Measurements from ENCODE around the gene GPX4. TPM values are rescaled to one million over a fixed set of nuclear protein-coding genes. Genes with fewer than 3 reads are reported as not detected.

GPX4 gene
- total and polyA plus RNA-seq, 9 of the 15 experiments (the other 6 are each of a cell fraction or from before 2014, with no cell fraction given), result 61.4 to 661 (median 349) TPM

- no peak overlapping the region for H3K4me2 ChIP-seq (ENCODE audit: insufficient read depth, low read length)
- intact Hi-C loops (cut with micrococcal nuclease), result no loop called here
- H3K36me3 ChIP-seq (ENCODE audit: control insufficient read depth, insufficient read depth, low read length), result peaks cover 7% of the 10 kb centered on the region; the same call in 1 of the 3 replicates
- peak overlapping the region in 1 of 2 experiments; percentile 43; a peak in 1 of 4 replicates for H3K9ac ChIP-seq (ENCODE audit: insufficient read depth in 1 of 2, low read depth in 2 of 2, low read length in 2 of 2)
- H4K20me1 ChIP-seq (replicated peaks; ENCODE audit: control insufficient read depth, insufficient read depth, low read length), result no peaks in the 10 kb centered on the region; the same call in 1 of the 2 replicates
- no TSS peak for BruUV-seq (replicated peaks)
- WGBS (ENCODE audit: insufficient coverage, low coverage, missing lambda C conversion rate), result 80% methylated on average over 14 of the region's 25 CpGs
- ATAC-seq (no peak), FAIRE-seq (no peak), DNase-seq (ENCODE audit: extremely low read depth in 1 of 4, low spot score in 3 of 4) (no peak)
- H3K9me3 ChIP-seq (replicated peaks; ENCODE audit: control insufficient read depth, insufficient read depth, low read depth, low read length), result no peaks in the 10 kb centered on the region
- in situ Hi-C loops (cut with MboI), result no loop called here
- no peak overlapping the region for H2AFZ ChIP-seq (ENCODE audit: low read depth, low read length)
- H3K27me3 ChIP-seq (ENCODE audit: control insufficient read depth in 2 of 2, insufficient read depth in 2 of 2, low read length in 2 of 2), result no peaks in the 10 kb centered on the region
- peaks cover 0 to 58% of the 10 kb centered on the region in 2 experiments; a peak in 3 of 5 replicates for H3K4me1 ChIP-seq (replicated peaks in 1 of 2; ENCODE audit: control insufficient read depth in 2 of 2, insufficient read depth in 2 of 2, low read length in 2 of 2)
- ChIA-PET CTCF (ENCODE audit: low intra/inter-chr PET ratio) (no interaction called here), POLR2A (no interaction called here)
- peaks cover 7% of the 10 kb centered on the region; the same call in 2 of the 3 replicates for H3K79me2 ChIP-seq (ENCODE audit: control insufficient read depth, insufficient read depth, low read length)
- H3K9me1 ChIP-seq (ENCODE audit: control insufficient read depth, insufficient read depth, low read length), result peaks cover 3% of the 10 kb centered on the region
- no peak overlapping the region for H3K4me3 ChIP-seq
- no peak overlapping the region for H3K27ac ChIP-seq (ENCODE audit: extremely low read depth, low read depth, low read length)
- TF ChIP-seq FOS (IDR thresholded peaks at IDR 0.05; ENCODE audit: extremely low read depth, insufficient read length) (no peak), ETV1 (tag; conservative IDR thresholded peaks at IDR 0.05; ENCODE audit: low read depth) (no peak), RBM22 (IDR thresholded peaks at IDR 0.05; ENCODE audit: low read depth, low read length, poor library complexity, severe bottlenecking) (no peak), ARID3B (CRISPR knock-in tag; IDR thresholded peaks at IDR 0.05; ENCODE audit: borderline replicate concordance) (no peak), ZNF584 (CRISPR knock-in tag; IDR thresholded peaks at IDR 0.05; ENCODE audit: low read depth) (no peak), FUS (optimal IDR thresholded peaks at IDR 0.05; ENCODE audit: low read depth, low read length) (no peak), MAX (CRISPR knock-in tag; IDR thresholded peaks at IDR 0.05) (no peak), HCFC1 (IDR thresholded peaks at IDR 0.05; ENCODE audit: low read depth, low read length) (no peak), ZNF717 (CRISPR knock-in tag; IDR thresholded peaks at IDR 0.05) (no peak), KDM1A (IDR thresholded peaks at IDR 0.05) (no peak), DLX4 (CRISPR knock-in tag; IDR thresholded peaks at IDR 0.05) (no peak), ELK3 (CRISPR knock-in tag; IDR thresholded peaks at IDR 0.05) (no peak), ZBTB26 (CRISPR knock-in tag; IDR thresholded peaks at IDR 0.05) (no peak), ZNF696 (CRISPR knock-in tag; conservative IDR thresholded peaks at IDR 0.05) (no peak), HMGXB4 (CRISPR knock-in tag; IDR thresholded peaks at IDR 0.05) (no peak)
Measured at GRCh38 chr19:1136621-1137317, 33.0 kb downstream of the GPX4 start.
